Trophoblast cell (in vitro differentiated cells and primary cell): ENCODE measurements around the gene SLC5A10.

Experiments
- DNase-seq, 2 donors: peaks; one replicate each; pipeline ENCODE4 v3.0.0-alpha.2; 2016
- H2AFZ ChIP-seq: 2 replicates; pipeline ENCODE4 v1.6.1; 2013; ENCODE audit warnings: low read length, moderate library complexity, mild to moderate bottlenecking; ENCODE audit not compliant: insufficient read depth, poor library complexity
- H2AK5ac ChIP-seq: 2 replicates; pipeline ENCODE4 v1.6.1; 2013; ENCODE audit warnings: mild to moderate bottlenecking, low read length
- H2BK120ac ChIP-seq: 2 replicates; pipeline ENCODE4 v1.6.1; 2013; ENCODE audit warnings: low read length, mild to moderate bottlenecking, moderate library complexity; ENCODE audit not compliant: insufficient read depth, poor library complexity
- H2BK12ac ChIP-seq: 2 replicates; pipeline ENCODE4 v1.6.1; 2013; ENCODE audit warnings: mild to moderate bottlenecking, low read length, moderate library complexity
- H2BK5ac ChIP-seq: 2 replicates; pipeline ENCODE4 v1.6.1; 2013; ENCODE audit warnings: low read length, low read depth, moderate library complexity, mild to moderate bottlenecking; ENCODE audit not compliant: poor library complexity
- H3K14ac ChIP-seq: 2 replicates; pipeline ENCODE4 v1.6.1; 2013; ENCODE audit warnings: mild to moderate bottlenecking, low read length
- H3K18ac ChIP-seq: 2 replicates; pipeline ENCODE4 v1.6.1; 2013; ENCODE audit warnings: mild to moderate bottlenecking, low read length
- H3K23ac ChIP-seq: 2 replicates; pipeline ENCODE4 v1.6.1; 2013; ENCODE audit warnings: low read length
- H3K27ac ChIP-seq: 2 replicates; pipeline ENCODE4 v1.5.1; 2013; ENCODE audit warnings: low read depth, mild to moderate bottlenecking, inconsistent platforms, low read length, moderate library complexity
- H3K27me3 ChIP-seq: 2 replicates; pipeline ENCODE4 v1.6.1; 2013; ENCODE audit warnings: inconsistent platforms, mild to moderate bottlenecking, low read length, moderate library complexity; ENCODE audit not compliant: insufficient read depth
- H3K36me3 ChIP-seq, 2 experiments: 1 replicate in 1 of 2; 2 replicates in 1 of 2; pipeline ENCODE4 v1.6.1; 2013; ENCODE audit warnings: low read length in 2 of 2, mild to moderate bottlenecking in 2 of 2, moderate library complexity in 1 of 2; ENCODE audit not compliant: insufficient read depth in 2 of 2, control insufficient read depth in 1 of 2
- H3K4ac ChIP-seq: 2 replicates; pipeline ENCODE4 v1.6.1; 2013; ENCODE audit warnings: low read depth, mild to moderate bottlenecking, low read length, moderate library complexity
- H3K4me1 ChIP-seq, 2 experiments: 1 replicate in 1 of 2; 2 replicates in 1 of 2; pipeline ENCODE4 v1.6.1; 2013; ENCODE audit warnings: low read length in 2 of 2, mild to moderate bottlenecking in 2 of 2, moderate library complexity in 1 of 2; ENCODE audit not compliant: insufficient read depth in 2 of 2, control insufficient read depth in 1 of 2
- H3K4me2 ChIP-seq: 2 replicates; pipeline ENCODE4 v1.6.1; 2013; ENCODE audit warnings: inconsistent platforms, mild to moderate bottlenecking, low read length, moderate library complexity
- H3K4me3 ChIP-seq: 2 replicates; pipeline ENCODE4 v1.5.1; 2013; ENCODE audit warnings: mild to moderate bottlenecking, low read depth, low read length, inconsistent platforms
- H3K79me1 ChIP-seq: one replicate; pipeline ENCODE4 v1.6.1; 2013; ENCODE audit warnings: low read length
- H3K79me2 ChIP-seq: 2 replicates; pipeline ENCODE4 v1.6.1; 2013; ENCODE audit warnings: low read length, mild to moderate bottlenecking; ENCODE audit not compliant: control insufficient read depth, insufficient read depth, poor library complexity
- H3K9ac ChIP-seq: 2 replicates; pipeline ENCODE4 v1.6.1; 2013; ENCODE audit warnings: mild to moderate bottlenecking, low read length
- H3K9me3 ChIP-seq: 2 replicates; pipeline ENCODE4 v1.6.1; 2013; ENCODE audit warnings: low read depth, mild to moderate bottlenecking, control low read depth, inconsistent platforms, low read length; ENCODE audit not compliant: insufficient read depth
- H4K12ac ChIP-seq: 2 replicates; pipeline ENCODE4 v1.6.1; 2013; ENCODE audit warnings: low read depth, mild to moderate bottlenecking, low read length, moderate library complexity
- H4K8ac ChIP-seq: 2 replicates; pipeline ENCODE4 v1.6.1; 2013; ENCODE audit warnings: low read depth, mild to moderate bottlenecking, low read length, moderate library complexity
- H4K91ac ChIP-seq: one replicate; pipeline ENCODE4 v1.6.1; 2013; ENCODE audit warnings: low read depth, mild to moderate bottlenecking, low read length, moderate library complexity
- WGBS: extraction: QIAGEN DNeasy Blood & Tissue Kit; methylation state at CpG from one replicate; pipeline ENCODE4 v1.1.7; 2013; ENCODE audit warnings: missing lambda C conversion rate; ENCODE audit not compliant: insufficient read length, insufficient coverage; ENCODE audit errors: extremely low coverage; 5-methylcytosine and 5-hydroxymethylcytosine counted together

Gene SLC5A10

GRCh38 chr17:18999394-18999793, 47.4 kb downstream of the SLC5A10 start:
- H3K9ac ChIP-seq = no peak overlapping the region
- no peak overlapping the region for H4K12ac ChIP-seq
- no peak for DNase-seq
- no peak overlapping the region for H4K8ac ChIP-seq
- peaks cover 15% of the 10 kb centered on the region for H3K79me2 ChIP-seq
- H3K14ac ChIP-seq = no peak overlapping the region
- peaks cover 14 to 26% of the 10 kb centered on the region in 2 experiments for H3K4me1 ChIP-seq
- no peak overlapping the region for H2BK120ac ChIP-seq
- H2BK12ac ChIP-seq = no peak overlapping the region
- H2AK5ac ChIP-seq = no peak overlapping the region
- peaks cover 3% of the 10 kb centered on the region for H3K9me3 ChIP-seq
- no peak overlapping the region for H2BK5ac ChIP-seq
- no peak overlapping the region for H3K4ac ChIP-seq
- no peaks in the 10 kb centered on the region for H3K27me3 ChIP-seq
- H2AFZ ChIP-seq = no peak overlapping the region
- H3K36me3 ChIP-seq = peaks cover 24 to 25% of the 10 kb centered on the region in 2 experiments
- no peak overlapping the region for H3K18ac ChIP-seq
- no CpG with 5 or more reads among the region's 8 CpGs for WGBS
- no peak overlapping the region for H4K91ac ChIP-seq
- no peak overlapping the region for H3K27ac ChIP-seq
- H3K4me3 ChIP-seq = no peak overlapping the region
- no peak overlapping the region for H3K23ac ChIP-seq
- no peak overlapping the region for H3K4me2 ChIP-seq
- H3K79me1 ChIP-seq = peaks cover 14% of the 10 kb centered on the region

- WGBS = no CpG with 5 or more reads among the region's 6 CpGs
- Histone ChIP-seq H3K79me1 (peaks cover 18% of the 10 kb centered on the region), H3K9ac (no peak overlapping the region)
These were observed 47.9 kb downstream of the SLC5A10 start for GRCh38 chr17:18999911-19000310.

GRCh38 chr17:19000531-19001325, 48.8 kb downstream of the SLC5A10 start:
- WGBS = no CpG with 5 or more reads among the region's 17 CpGs
- H3K79me2 ChIP-seq = peaks cover 15% of the 10 kb centered on the region

More at GRCh38 chr17:18999911-19000310, 47.9 kb downstream of the SLC5A10 start:
- H3K4me1 ChIP-seq = peaks cover 17 to 29% of the 10 kb centered on the region in 2 experiments
- H3K14ac ChIP-seq = no peak overlapping the region
- no peak overlapping the region for H3K4ac ChIP-seq
- peak overlapping the region; percentile 53 for H3K18ac ChIP-seq
- no peak overlapping the region for H2AFZ ChIP-seq
- H4K12ac ChIP-seq = no peak overlapping the region
- peaks cover 3% of the 10 kb centered on the region for H3K9me3 ChIP-seq
- H3K79me2 ChIP-seq = peaks cover 15% of the 10 kb centered on the region
- H2BK12ac ChIP-seq = no peak overlapping the region
- no peaks in the 10 kb centered on the region for H3K27me3 ChIP-seq
- no peak overlapping the region for H2BK120ac ChIP-seq
- peaks cover 24 to 25% of the 10 kb centered on the region in 2 experiments for H3K36me3 ChIP-seq
- DNase-seq = no peak
- H3K4me3 ChIP-seq = no peak overlapping the region
- no peak overlapping the region for H2AK5ac ChIP-seq
- no peak overlapping the region for H3K23ac ChIP-seq
- no peak overlapping the region for H3K27ac ChIP-seq
- H2BK5ac ChIP-seq = no peak overlapping the region
- no peak overlapping the region for H3K4me2 ChIP-seq
- no peak overlapping the region for H4K91ac ChIP-seq
- H4K8ac ChIP-seq = no peak overlapping the region

GRCh38 chr17:19001907-19002590, 50.1 kb downstream of the SLC5A10 start:
- Histone ChIP-seq H3K27me3 (no peaks in the 10 kb centered on the region), H2AFZ (no peak overlapping the region), H2BK5ac (no peak overlapping the region), H3K4me1 (peaks cover 21 to 34% of the 10 kb centered on the region in 2 experiments), H3K18ac (no peak overlapping the region), H3K79me1 (peaks cover 22% of the 10 kb centered on the region), H4K12ac (no peak overlapping the region), H3K27ac (no peak overlapping the region), H3K9me3 (no peaks in the 10 kb centered on the region), H2AK5ac (no peak overlapping the region), H3K14ac (no peak overlapping the region), H2BK12ac (no peak overlapping the region), H3K4me2 (no peak overlapping the region), H4K8ac (no peak overlapping the region), H3K23ac (no peak overlapping the region), H3K79me2 (peaks cover 15% of the 10 kb centered on the region), H3K36me3 (peaks cover 17 to 20% of the 10 kb centered on the region in 2 experiments), H3K4ac (no peak overlapping the region), H2BK120ac (no peak overlapping the region), H4K91ac (no peak overlapping the region), H3K9ac (no peak overlapping the region), H3K4me3 (no peak overlapping the region)
- no CpG with 5 or more reads among the region's 7 CpGs for WGBS
- no peak for DNase-seq

More at GRCh38 chr17:19000531-19001325, 48.8 kb downstream of the SLC5A10 start:
- H3K23ac ChIP-seq = no peak overlapping the region
- no peak overlapping the region for H3K4me2 ChIP-seq
- H3K36me3 ChIP-seq = peaks cover 24 to 25% of the 10 kb centered on the region in 2 experiments
- H4K12ac ChIP-seq = no peak overlapping the region
- no peak overlapping the region for H4K8ac ChIP-seq
- no peak overlapping the region for H3K4ac ChIP-seq
- H3K27me3 ChIP-seq = no peaks in the 10 kb centered on the region
- no peak overlapping the region for H3K4me3 ChIP-seq
- peaks cover 3% of the 10 kb centered on the region for H3K9me3 ChIP-seq
- no peak overlapping the region for H2BK12ac ChIP-seq
- no peak overlapping the region for H2BK120ac ChIP-seq
- H3K9ac ChIP-seq = no peak overlapping the region
- H3K4me1 ChIP-seq = peaks cover 21 to 34% of the 10 kb centered on the region in 2 experiments
- H3K14ac ChIP-seq = no peak overlapping the region
- H3K18ac ChIP-seq = peak overlapping the region; percentile 31
- no peak overlapping the region for H2AFZ ChIP-seq
- no peak overlapping the region for H2BK5ac ChIP-seq
- H3K27ac ChIP-seq = no peak overlapping the region
- DNase-seq = no peak
- H2AK5ac ChIP-seq = no peak overlapping the region
- H3K79me1 ChIP-seq = peaks cover 22% of the 10 kb centered on the region
- H4K91ac ChIP-seq = no peak overlapping the region
